KMS-11 (cell line): ENCODE measurements around the gene COL6A2.

Source experiments
- H2AFZ ChIP-seq: fragments of 200-600 bp; sonication (generic); 2 replicates; pipeline ENCODE4 v1.6.1; 2016; ENCODE audit warnings: antibody characterized with exemption, mixed run types, low read depth
- H3K27ac ChIP-seq: fragments of 200-600 bp; sonication (generic); 2 replicates; pipeline ENCODE4 v1.6.1; 2016; ENCODE audit warnings: mild to moderate bottlenecking, mixed run types
- H3K27me3 ChIP-seq: fragments of 200-600 bp; sonication (generic); 2 replicates; pipeline ENCODE4 v1.6.1; 2017; ENCODE audit warnings: mild to moderate bottlenecking, low read depth, mixed run types, moderate library complexity; ENCODE audit not compliant: insufficient read depth
- H3K36me3 ChIP-seq: fragments of 200-600 bp; sonication (generic); 2 replicates; pipeline ENCODE4 v1.6.1; 2017; ENCODE audit warnings: mild to moderate bottlenecking, mixed run types; ENCODE audit not compliant: insufficient read depth
- H3K4me1 ChIP-seq: fragments of 200-600 bp; sonication (generic); 2 replicates; pipeline ENCODE4 v1.6.1; 2016; ENCODE audit warnings: mild to moderate bottlenecking, low read depth, mixed run types; ENCODE audit not compliant: poor library complexity, severe bottlenecking
- H3K4me2 ChIP-seq: fragments of 200-600 bp; sonication (generic); 2 replicates; pipeline ENCODE4 v1.7.0; 2016; ENCODE audit warnings: mild to moderate bottlenecking, mixed run types
- H3K4me3 ChIP-seq: fragments of 200-600 bp; sonication (generic); IDR thresholded peaks from 2 replicates; pipeline ENCODE4 v1.6.1; 2017; ENCODE audit warnings: low read depth, low read length, mixed read lengths; ENCODE audit not compliant: insufficient read depth
- H3K79me2 ChIP-seq: fragments of 200-600 bp; sonication (generic); 2 replicates; pipeline ENCODE4 v1.6.1; 2016; ENCODE audit warnings: low read depth, mixed run types; ENCODE audit not compliant: insufficient read depth
- H3K9ac ChIP-seq: fragments of 200-600 bp; sonication (generic); 2 replicates; pipeline ENCODE4 v1.6.1; 2016; ENCODE audit warnings: mild to moderate bottlenecking, mixed run types
- H4K20me1 ChIP-seq: fragments of 200-600 bp; sonication (generic); 2 replicates; pipeline ENCODE4 v1.6.1; 2016; ENCODE audit warnings: mild to moderate bottlenecking, mixed run types; ENCODE audit not compliant: insufficient read depth
- TF ChIP-seq, protein P1 (sequence below): fragments of 200-600 bp; sonication (generic); conservative IDR thresholded peaks from 2 replicates; pipeline ENCODE4 v1.6.1; 2017; ENCODE audit warnings: low read depth, mild to moderate bottlenecking, antibody characterized with exemption, low read length, moderate library complexity, mixed read lengths

Gene COL6A2

DNA sequence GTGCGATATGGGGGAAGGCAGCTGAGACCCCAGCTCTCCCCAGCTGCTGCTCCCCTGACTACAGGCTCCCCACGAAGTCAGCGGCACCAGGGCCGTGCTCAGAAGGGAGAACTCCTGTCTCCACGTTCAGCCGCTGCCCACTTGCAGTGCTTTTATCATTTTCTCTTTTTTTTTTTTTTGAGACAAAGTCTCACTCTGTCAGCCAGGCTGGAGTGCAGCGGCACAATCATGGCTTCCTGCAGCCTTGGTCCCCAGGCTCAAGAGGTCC lies 58.4 kb downstream of the COL6A2 start:
- no peak overlapping the region for H2AFZ ChIP-seq
- H3K4me3 ChIP-seq: no peak overlapping the region
- H4K20me1 ChIP-seq: no peaks in the 10 kb centered on the region
- H3K27ac ChIP-seq: no peak overlapping the region
- no peaks in the 10 kb centered on the region for H3K27me3 ChIP-seq
- no peaks in the 10 kb centered on the region for H3K79me2 ChIP-seq
- H3K36me3 ChIP-seq: no peaks in the 10 kb centered on the region
- no peak overlapping the region for H3K9ac ChIP-seq
- no peak overlapping the region for H3K4me2 ChIP-seq
- TF ChIP-seq, protein P1, sequence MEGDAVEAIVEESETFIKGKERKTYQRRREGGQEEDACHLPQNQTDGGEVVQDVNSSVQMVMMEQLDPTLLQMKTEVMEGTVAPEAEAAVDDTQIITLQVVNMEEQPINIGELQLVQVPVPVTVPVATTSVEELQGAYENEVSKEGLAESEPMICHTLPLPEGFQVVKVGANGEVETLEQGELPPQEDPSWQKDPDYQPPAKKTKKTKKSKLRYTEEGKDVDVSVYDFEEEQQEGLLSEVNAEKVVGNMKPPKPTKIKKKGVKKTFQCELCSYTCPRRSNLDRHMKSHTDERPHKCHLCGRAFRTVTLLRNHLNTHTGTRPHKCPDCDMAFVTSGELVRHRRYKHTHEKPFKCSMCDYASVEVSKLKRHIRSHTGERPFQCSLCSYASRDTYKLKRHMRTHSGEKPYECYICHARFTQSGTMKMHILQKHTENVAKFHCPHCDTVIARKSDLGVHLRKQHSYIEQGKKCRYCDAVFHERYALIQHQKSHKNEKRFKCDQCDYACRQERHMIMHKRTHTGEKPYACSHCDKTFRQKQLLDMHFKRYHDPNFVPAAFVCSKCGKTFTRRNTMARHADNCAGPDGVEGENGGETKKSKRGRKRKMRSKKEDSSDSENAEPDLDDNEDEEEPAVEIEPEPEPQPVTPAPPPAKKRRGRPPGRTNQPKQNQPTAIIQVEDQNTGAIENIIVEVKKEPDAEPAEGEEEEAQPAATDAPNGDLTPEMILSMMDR: no peak
- no peaks in the 10 kb centered on the region for H3K4me1 ChIP-seq

DNA sequence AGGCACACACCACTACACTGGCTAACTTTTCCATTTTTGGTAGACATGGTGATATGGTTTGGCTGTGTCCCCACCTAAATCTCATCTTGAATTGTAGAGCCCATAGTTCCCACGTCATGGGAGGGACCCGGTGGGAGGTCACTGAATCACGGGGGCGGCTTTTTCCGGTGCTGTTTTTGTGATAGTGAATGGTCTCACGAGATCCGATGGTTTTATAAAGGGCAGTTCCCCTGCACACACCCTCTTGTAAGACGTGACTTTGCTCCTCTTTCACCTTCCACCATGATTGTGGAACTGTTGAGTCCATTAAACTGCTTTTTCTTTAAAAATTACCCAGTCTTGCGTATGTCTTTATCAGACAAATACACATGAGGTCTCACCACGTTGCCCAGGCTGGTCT lies 58.8 kb downstream of the COL6A2 start:
- Histone ChIP-seq H3K4me2 (no peak overlapping the region), H3K27ac (no peak overlapping the region), H2AFZ (no peak overlapping the region), H3K4me3 (no peak overlapping the region), H3K27me3 (no peaks in the 10 kb centered on the region), H3K9ac (no peak overlapping the region), H3K36me3 (no peaks in the 10 kb centered on the region), H4K20me1 (no peaks in the 10 kb centered on the region), H3K4me1 (no peaks in the 10 kb centered on the region), H3K79me2 (no peaks in the 10 kb centered on the region)
- TF ChIP-seq, protein P1: no peak

DNA sequence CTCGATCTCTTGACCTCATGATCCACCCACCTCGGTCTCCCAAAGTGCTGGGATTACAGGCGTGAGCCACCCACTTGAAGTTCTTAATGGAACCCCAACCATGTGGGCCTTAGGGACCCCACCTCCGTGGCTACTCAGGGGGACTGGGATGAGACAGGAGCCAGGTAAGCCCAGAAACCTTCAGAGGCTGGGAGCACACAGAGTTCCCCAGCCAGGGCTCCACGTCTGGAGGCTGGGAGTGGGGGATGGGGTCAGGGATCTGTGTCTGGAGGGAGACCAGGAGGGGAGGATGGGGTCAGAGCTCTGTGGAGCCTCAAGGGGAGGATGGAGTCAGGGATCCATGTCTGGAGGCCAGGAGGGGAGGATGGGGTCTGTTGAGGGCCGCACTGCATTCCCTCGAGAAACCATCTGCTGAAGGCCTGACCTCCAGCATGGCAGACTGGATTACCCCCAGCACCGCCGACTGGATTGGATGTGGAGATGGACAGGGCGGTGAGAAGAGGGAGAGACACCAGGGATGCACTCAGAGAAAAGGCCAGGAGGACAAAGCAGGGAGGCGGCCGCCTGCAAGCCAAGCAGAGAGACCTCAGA lies 59.6 kb downstream of the COL6A2 start:
- Histone ChIP-seq H3K9ac (no peak overlapping the region), H3K79me2 (no peaks in the 10 kb centered on the region), H2AFZ (no peak overlapping the region), H4K20me1 (no peaks in the 10 kb centered on the region), H3K4me1 (no peaks in the 10 kb centered on the region), H3K27ac (no peak overlapping the region), H3K4me2 (no peak overlapping the region), H3K4me3 (no peak overlapping the region), H3K27me3 (no peaks in the 10 kb centered on the region), H3K36me3 (no peaks in the 10 kb centered on the region)
- TF ChIP-seq, protein P1: no peak

DNA sequence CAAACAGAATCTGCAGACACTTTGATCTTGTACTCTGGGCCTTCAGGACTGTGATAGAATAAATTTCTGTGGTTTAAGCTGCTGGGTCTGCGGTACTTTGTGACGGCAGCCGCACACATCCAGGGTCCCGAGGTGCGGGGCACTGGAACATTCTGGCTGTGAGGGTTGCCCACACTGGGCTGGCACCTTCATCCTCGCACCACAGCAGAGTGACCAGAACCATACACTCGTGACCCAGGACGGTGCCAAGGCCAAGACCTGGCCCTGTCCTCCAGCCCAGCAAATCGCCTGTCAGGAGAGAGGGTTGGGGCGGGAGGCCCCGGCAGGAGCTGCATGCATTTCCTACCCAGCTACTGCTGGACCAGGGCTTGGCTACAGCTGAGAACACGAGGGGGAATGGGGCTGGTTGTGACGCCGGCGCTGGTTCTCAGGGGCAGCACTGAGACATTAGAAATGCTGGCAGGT lies 60.1 kb downstream of the COL6A2 start:
- Histone ChIP-seq H3K4me2 (no peak overlapping the region), H4K20me1 (no peaks in the 10 kb centered on the region), H3K27me3 (no peaks in the 10 kb centered on the region), H2AFZ (no peak overlapping the region), H3K79me2 (no peaks in the 10 kb centered on the region), H3K36me3 (no peaks in the 10 kb centered on the region), H3K4me1 (no peaks in the 10 kb centered on the region), H3K27ac (no peak overlapping the region), H3K4me3 (no peak overlapping the region), H3K9ac (no peak overlapping the region)
- TF ChIP-seq, protein P1: no peak
